HEK293 (cell line): ENCODE measurements around the gene PAQR7.

Experiments used
- CTCF ChIA-PET: fragments of 350-600 bp; formaldehyde crosslinking; extraction: SDS; loops from one replicate; lab custom pipeline; 2021; ENCODE audit warnings: antibody characterized with exemption; lab: Yijun Ruan, JAX
- POLR2A ChIA-PET: fragments of 300-600 bp; formaldehyde crosslinking; extraction: SDS; loops from one replicate; lab custom pipeline; 2020; ENCODE audit warnings: antibody characterized with exemption, inconsistent platforms; lab: Yijun Ruan, JAX
- H3K27ac ChIP-seq: fragments of 200-500 bp; sonication (Bioruptor generic); 2 replicates; pipeline ENCODE4 v1.5.1; 2014; ENCODE audit warnings: low read depth, low read length, control low read depth, inconsistent platforms; ENCODE audit errors: extremely low read depth
- H3K36me3 ChIP-seq, 2 experiments: fragments of 200-500 bp in 1 of 2; sonication (Bioruptor generic) in 1 of 2; 1 replicate in 1 of 2; 2 replicates in 1 of 2; pipeline ENCODE4 v1.5.1; 2014 to 2017; ENCODE audit warnings: inconsistent platforms in 2 of 2, low read length in 2 of 2; ENCODE audit not compliant: control insufficient read depth in 2 of 2, insufficient read depth in 1 of 2
- H3K4me1 ChIP-seq: fragments of 200-500 bp; sonication (Bioruptor generic); 2 replicates; pipeline ENCODE4 v1.5.1; 2014; ENCODE audit warnings: mild to moderate bottlenecking, low read length, inconsistent platforms; ENCODE audit not compliant: control insufficient read depth, insufficient read depth
- H3K4me3 ChIP-seq: 2 replicates; pipeline ENCODE4 v1.5.1; 2011; ENCODE audit warnings: low read depth, mild to moderate bottlenecking, control low read depth, low read length, moderate library complexity
- H3K9me3 ChIP-seq: fragments of 200-500 bp; sonication (Bioruptor generic); 2 replicates; pipeline ENCODE4 v1.5.1; 2014; ENCODE audit warnings: low read depth, low read length, inconsistent platforms; ENCODE audit not compliant: control insufficient read depth, insufficient read depth
- GLIS1 ChIP-seq: fragments of 450-650 bp; formaldehyde crosslinking; IDR thresholded peaks from 2 replicates; pipeline ENCODE4 v1.5.1; 2016; ENCODE audit warnings: missing biosample characterization, missing genetic modification characterization
- HOXC10 ChIP-seq: sonication (generic); formaldehyde crosslinking; IDR thresholded peaks from 2 replicates; pipeline ENCODE4 v1.8.1; 2023; ENCODE audit warnings: mild to moderate bottlenecking, missing genetic modification reagents
- KLF8 ChIP-seq: fragments of 450-650 bp; formaldehyde crosslinking; IDR thresholded peaks from 2 replicates; pipeline ENCODE4 v1.5.1; 2016; ENCODE audit warnings: missing biosample characterization, missing genetic modification characterization
- PRDM1 ChIP-seq: fragments of 450-650 bp; formaldehyde crosslinking; IDR thresholded peaks from 2 replicates; pipeline ENCODE4; 2016; ENCODE audit warnings: missing biosample characterization, missing genetic modification characterization
- PRDM6 ChIP-seq: fragments of 450-650 bp; formaldehyde crosslinking; IDR thresholded peaks from 2 replicates; pipeline ENCODE4 v1.5.1; 2017; ENCODE audit warnings: missing biosample characterization, missing genetic modification characterization
- REPIN1 ChIP-seq: fragments of 450-650 bp; formaldehyde crosslinking; IDR thresholded peaks from 2 replicates; pipeline ENCODE4 v1.5.1; 2017; ENCODE audit warnings: missing biosample characterization, missing genetic modification characterization, low read depth
- SALL2 ChIP-seq: fragments of 450-650 bp; formaldehyde crosslinking; IDR thresholded peaks from 2 replicates; pipeline ENCODE4 v1.5.0; 2017; ENCODE audit warnings: missing biosample characterization, mild to moderate bottlenecking, missing genetic modification characterization, borderline replicate concordance
- ZBTB20 ChIP-seq: fragments of 450-650 bp; formaldehyde crosslinking; IDR thresholded peaks from 2 replicates; pipeline ENCODE4 v1.5.1; 2016; ENCODE audit warnings: missing biosample characterization, missing genetic modification characterization
- ZBTB21 ChIP-seq: fragments of 450-650 bp; formaldehyde crosslinking; IDR thresholded peaks from 2 replicates; pipeline ENCODE4 v1.5.1; 2017; ENCODE audit warnings: missing biosample characterization, missing genetic modification characterization
- ZFP3 ChIP-seq: fragments of 450-650 bp; formaldehyde crosslinking; IDR thresholded peaks from 2 replicates; pipeline ENCODE4 v1.5.1; 2016; ENCODE audit warnings: low read depth, missing biosample characterization, missing genetic modification characterization
- ZFP41 ChIP-seq: fragments of 450-650 bp; formaldehyde crosslinking; IDR thresholded peaks from 2 replicates; pipeline ENCODE4 v1.5.1; 2016; ENCODE audit warnings: missing biosample characterization, missing genetic modification characterization, borderline replicate concordance
- ZNF132 ChIP-seq: fragments of 450-650 bp; formaldehyde crosslinking; IDR thresholded peaks from 2 replicates; pipeline ENCODE4 v1.5.1; 2017; ENCODE audit warnings: missing biosample characterization, missing genetic modification characterization, borderline replicate concordance
- ZNF140 ChIP-seq: fragments of 450-650 bp; formaldehyde crosslinking; IDR thresholded peaks from 2 replicates; pipeline ENCODE4 v1.5.1; 2016; ENCODE audit warnings: missing biosample characterization, missing genetic modification characterization
- ZNF223 ChIP-seq: fragments of 450-650 bp; formaldehyde crosslinking; IDR thresholded peaks from 2 replicates; pipeline ENCODE4 v1.5.1; 2016; ENCODE audit warnings: missing biosample characterization, missing genetic modification characterization
- ZNF26 ChIP-seq: fragments of 450-650 bp; formaldehyde crosslinking; IDR thresholded peaks from 2 replicates; pipeline ENCODE4 v1.5.1; 2016; ENCODE audit warnings: missing biosample characterization, missing genetic modification characterization
- ZNF391 ChIP-seq: fragments of 450-650 bp; formaldehyde crosslinking; IDR thresholded peaks from 2 replicates; pipeline ENCODE4 v1.5.1; 2016; ENCODE audit warnings: low read depth, missing biosample characterization, missing genetic modification characterization, borderline replicate concordance
- ZNF488 ChIP-seq: fragments of 450-650 bp; formaldehyde crosslinking; IDR thresholded peaks from 2 replicates; pipeline ENCODE4 v1.5.1; 2016; ENCODE audit warnings: missing biosample characterization, missing genetic modification characterization
- ZNF513 ChIP-seq: fragments of 450-650 bp; IDR thresholded peaks from 2 replicates; pipeline ENCODE4 v1.5.1; 2018; ENCODE audit warnings: missing biosample characterization, missing genetic modification characterization
- ZNF561 ChIP-seq: fragments of 450-650 bp; IDR thresholded peaks from 2 replicates; pipeline ENCODE4 v1.5.1; 2018; ENCODE audit warnings: missing biosample characterization, missing genetic modification characterization, borderline replicate concordance
- ZNF571 ChIP-seq: fragments of 450-650 bp; formaldehyde crosslinking; IDR thresholded peaks from 2 replicates; pipeline ENCODE4 v1.5.0; 2017; ENCODE audit warnings: missing biosample characterization, missing genetic modification characterization
- ZNF580 ChIP-seq: fragments of 450-650 bp; formaldehyde crosslinking; IDR thresholded peaks from 2 replicates; pipeline ENCODE4 v1.5.1; 2016; ENCODE audit warnings: missing biosample characterization, missing genetic modification characterization
- ZNF600 ChIP-seq: fragments of 450-650 bp; formaldehyde crosslinking; IDR thresholded peaks from 2 replicates; pipeline ENCODE4 v1.5.1; 2016; ENCODE audit warnings: missing biosample characterization, missing genetic modification characterization
- ZNF629 ChIP-seq: fragments of 450-650 bp; formaldehyde crosslinking; IDR thresholded peaks from 2 replicates; pipeline ENCODE4 v1.5.1; 2017; ENCODE audit warnings: missing biosample characterization, missing genetic modification characterization
- ZNF658 ChIP-seq: fragments of 450-650 bp; formaldehyde crosslinking; IDR thresholded peaks from 2 replicates; pipeline ENCODE4; 2016; ENCODE audit warnings: missing biosample characterization, missing genetic modification characterization
- ZNF704 ChIP-seq: fragments of 450-650 bp; formaldehyde crosslinking; IDR thresholded peaks from 2 replicates; pipeline ENCODE4 v1.5.1; 2016; ENCODE audit warnings: missing biosample characterization, missing genetic modification characterization
- ZNF768 ChIP-seq: fragments of 450-650 bp; formaldehyde crosslinking; IDR thresholded peaks from 2 replicates; pipeline ENCODE4 v1.5.1; 2018; ENCODE audit warnings: missing biosample characterization, mild to moderate bottlenecking, missing genetic modification characterization
- ZNF776 ChIP-seq: fragments of 450-650 bp; formaldehyde crosslinking; IDR thresholded peaks from 2 replicates; pipeline ENCODE4 v1.5.0; 2017; ENCODE audit warnings: missing biosample characterization, missing genetic modification characterization, borderline replicate concordance
- ZNF830 ChIP-seq: fragments of 450-650 bp; IDR thresholded peaks from 2 replicates; pipeline ENCODE4 v1.5.0; 2018; ENCODE audit warnings: missing biosample characterization, missing genetic modification characterization, low read depth, mild to moderate bottlenecking, moderate library complexity
- ZSCAN4 ChIP-seq: fragments of 450-650 bp; formaldehyde crosslinking; IDR thresholded peaks from 2 replicates; pipeline ENCODE4 v1.5.1; 2017; ENCODE audit warnings: missing biosample characterization, missing genetic modification characterization

The PAQR7 gene

GRCh38 chr1:25890239-25891034 lies 14.9 kb upstream of the PAQR7 start:
- POLR2A ChIA-PET = no interaction called here

GRCh38 chr1:25889470-25889869 lies 14.0 kb upstream of the PAQR7 start:
- ChIA-PET POLR2A (no interaction called here), CTCF (interaction anchor here (0.7 to 1.5 kb wide), 3 partner anchors 10 to 69 kb away, joined by 3 to 4 read pairs (median 4); no protein-coding TSS in a partner anchor)
- H3K36me3 ChIP-seq = peaks cover 0 to 13% of the 10 kb centered on the region in 2 experiments; a peak in 2 of 3 replicates
- H3K9me3 ChIP-seq = no peaks in the 10 kb centered on the region
- no peak overlapping the region for H3K4me3 ChIP-seq
- H3K27ac ChIP-seq = no peak overlapping the region
- H3K4me1 ChIP-seq = no peaks in the 10 kb centered on the region
- TF ChIP-seq ZNF600 (tag by site-specific recombination) = no peak
- TF ChIP-seq ZBTB20 (tag by site-specific recombination) = peak; percentile 33; the same call in 1 of the 2 replicates
- TF ChIP-seq ZNF704 (tag by site-specific recombination) = no peak
- TF ChIP-seq PRDM1 (tag by site-specific recombination) = no peak
- no peak for TF ChIP-seq ZNF391 (tag by site-specific recombination)
- no peak for TF ChIP-seq ZNF580 (tag by site-specific recombination)
- TF ChIP-seq ZNF776 (tag by site-specific recombination) = no peak
- TF ChIP-seq SALL2 = no peak
- TF ChIP-seq HOXC10 (CRISPR knock-in tag) = no peak
- no peak for TF ChIP-seq ZNF830 (tag by site-specific recombination)
- TF ChIP-seq PRDM6 (tag by site-specific recombination) = no peak
- TF ChIP-seq ZBTB21 (tag by site-specific recombination) = no peak
- no peak for TF ChIP-seq ZNF658 (tag by site-specific recombination)
- no peak for TF ChIP-seq ZSCAN4
- TF ChIP-seq ZNF223 = no peak
- TF ChIP-seq REPIN1 (tag by site-specific recombination) = no peak
- no peak for TF ChIP-seq ZNF513
- no peak for TF ChIP-seq ZNF26 (tag by site-specific recombination)
- no peak for TF ChIP-seq ZNF140 (tag by site-specific recombination)
- peak; percentile 26; the same call in 1 of the 2 replicates for TF ChIP-seq GLIS1 (tag by site-specific recombination)
- TF ChIP-seq ZNF768 = no peak
- no peak for TF ChIP-seq ZFP41 (tag by site-specific recombination)

More at GRCh38 chr1:25890239-25891034, 14.9 kb upstream of the PAQR7 start:
- H3K9me3 ChIP-seq = no peaks in the 10 kb centered on the region
- no peak overlapping the region for H3K27ac ChIP-seq
- H3K36me3 ChIP-seq = peaks cover 0 to 15% of the 10 kb centered on the region in 2 experiments; a peak in 2 of 3 replicates
- H3K4me1 ChIP-seq = no peaks in the 10 kb centered on the region
- CTCF ChIA-PET = interaction anchor here (0.6 to 3.3 kb wide), 6 partner anchors 11 to 233 kb away, joined by 3 to 13 read pairs (median 4); partner anchors contain the start of gene PAFAH2
- H3K4me3 ChIP-seq = no peak overlapping the region
- TF ChIP-seq KLF8 (tag by site-specific recombination) (no peak), ZFP3 (no peak), ZNF571 (tag by site-specific recombination) (no peak), ZNF629 (tag by site-specific recombination) (no peak), ZNF488 (tag by site-specific recombination) (no peak), ZNF561 (tag by site-specific recombination) (no peak), ZNF132 (no peak)
